ENCODE results near the gene SCD5. TPM values are rescaled to one million over a fixed set of nuclear protein-coding genes. Genes with fewer than 3 reads are reported as not detected.

The SCD5 gene
- total and polyA plus RNA-seq, 2 of the 13 experiments (the other 11 are each of a cell fraction or from before 2014, with no cell fraction given) = not detected

DNA sequence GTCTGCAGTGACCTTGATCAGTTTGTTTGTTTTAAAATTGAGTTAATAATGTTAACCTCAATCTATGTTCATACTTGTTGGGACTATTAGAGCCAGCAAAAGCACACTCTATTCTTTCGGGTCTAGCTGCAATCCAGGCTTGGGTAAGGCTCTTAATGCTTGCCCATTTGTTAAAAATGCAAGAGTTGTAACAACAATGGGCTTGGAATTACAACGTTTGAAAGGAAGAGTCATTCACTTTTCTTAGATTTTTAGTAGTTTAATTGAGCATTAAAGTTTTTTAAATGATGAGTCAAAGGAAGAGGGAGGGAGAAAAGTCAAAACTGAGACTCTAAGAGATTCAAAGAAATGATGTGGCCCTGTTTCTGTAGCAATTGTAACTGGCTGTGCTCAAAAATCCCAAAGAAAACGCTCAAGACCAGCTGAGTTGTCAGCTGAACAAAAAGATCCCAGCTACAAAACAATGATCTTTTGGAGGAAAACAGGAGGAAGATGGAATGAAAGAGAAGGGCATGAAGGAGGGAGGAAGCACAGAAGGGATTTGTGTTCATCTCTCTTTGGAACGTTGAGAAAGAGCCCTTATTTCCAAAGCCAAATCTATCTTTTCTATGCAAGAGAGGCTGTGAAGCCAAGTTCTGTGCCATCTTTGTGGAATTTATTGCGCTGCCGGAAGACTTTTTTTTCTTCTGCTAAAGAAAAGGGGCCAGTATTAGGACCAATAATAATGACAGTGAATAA is 5.5 kb downstream of the SCD5 start:
- FAIRE-seq = no peak
- intact Hi-C loops (cut with micrococcal nuclease; ENCODE audit: unreplicated experiment) (no loop called here), in situ Hi-C loops (cut with HindIII; ENCODE audit: extremely low pct_ligation_motif_present, low pct_unique_long_range_greater_than_20kb) (no loop called here)
- H3K4me3 ChIP-seq (replicated peaks in 1 of 3; ENCODE audit: insufficient read depth in 1 of 3, low read depth in 2 of 3, low read length in 3 of 3) = no peak overlapping the region
- no peak for TF ChIP-seq PAX8 (CRISPR knock-in tag; IDR thresholded peaks at IDR 0.05; ENCODE audit: borderline replicate concordance)
- no peak for TF ChIP-seq ZNF282 (IDR thresholded peaks at IDR 0.05; ENCODE audit: partially characterized antibody)
- TF ChIP-seq ZNF614 (CRISPR knock-in tag; IDR thresholded peaks at IDR 0.05; ENCODE audit: borderline replicate concordance) = no peak
- TF ChIP-seq DNMT3B (CRISPR knock-in tag; conservative IDR thresholded peaks at IDR 0.05) = no peak
- TF ChIP-seq KAT8 (CRISPR knock-in tag; IDR thresholded peaks at IDR 0.05) = no peak
- no peak for TF ChIP-seq ZNF317 (CRISPR knock-in tag; IDR thresholded peaks at IDR 0.05)
- no peak for TF ChIP-seq PHF5A (CRISPR knock-in tag; IDR thresholded peaks at IDR 0.05; ENCODE audit: low read depth, unreplicated experiment)
- TF ChIP-seq ZNF550 (CRISPR knock-in tag; IDR thresholded peaks at IDR 0.05; ENCODE audit: borderline replicate concordance) = no peak
- TF ChIP-seq, protein P1, sequence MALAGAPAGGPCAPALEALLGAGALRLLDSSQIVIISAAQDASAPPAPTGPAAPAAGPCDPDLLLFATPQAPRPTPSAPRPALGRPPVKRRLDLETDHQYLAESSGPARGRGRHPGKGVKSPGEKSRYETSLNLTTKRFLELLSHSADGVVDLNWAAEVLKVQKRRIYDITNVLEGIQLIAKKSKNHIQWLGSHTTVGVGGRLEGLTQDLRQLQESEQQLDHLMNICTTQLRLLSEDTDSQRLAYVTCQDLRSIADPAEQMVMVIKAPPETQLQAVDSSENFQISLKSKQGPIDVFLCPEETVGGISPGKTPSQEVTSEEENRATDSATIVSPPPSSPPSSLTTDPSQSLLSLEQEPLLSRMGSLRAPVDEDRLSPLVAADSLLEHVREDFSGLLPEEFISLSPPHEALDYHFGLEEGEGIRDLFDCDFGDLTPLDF (CRISPR knock-in tag; IDR thresholded peaks at IDR 0.05) = no peak
- TF ChIP-seq NFKB2 (CRISPR knock-in tag; IDR thresholded peaks at IDR 0.05; ENCODE audit: borderline replicate concordance) = no peak
- TF ChIP-seq, protein P2, sequence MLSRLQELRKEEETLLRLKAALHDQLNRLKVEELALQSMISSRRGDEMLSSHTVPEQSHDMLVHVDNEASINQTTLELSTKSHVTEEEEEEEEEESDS (CRISPR knock-in tag; IDR thresholded peaks at IDR 0.05; ENCODE audit: borderline replicate concordance) = no peak
- no peak for TF ChIP-seq HNRNPK (IDR thresholded peaks at IDR 0.05; ENCODE audit: low read depth, low read length, poor library complexity, severe bottlenecking)
- TF ChIP-seq PLSCR1 (CRISPR knock-in tag; IDR thresholded peaks at IDR 0.05; ENCODE audit: borderline replicate concordance) = no peak
- H3K9me3 ChIP-seq (ENCODE audit: low read length) = no peaks in the 10 kb centered on the region
- H3K27me3 ChIP-seq (ENCODE audit: control insufficient read depth in 1 of 2, insufficient read depth in 2 of 2, low read length in 2 of 2) = peaks cover 2 to 46% of the 10 kb centered on the region in 2 experiments; a peak in 4 of 5 replicates
- no peak overlapping the region for H3K9ac ChIP-seq (ENCODE audit: insufficient read depth, low read depth, low read length)
- ChIA-PET CTCF (ENCODE audit: low intra/inter-chr PET ratio, low total read pairs) (no interaction called here), POLR2A (no interaction called here)
- WGBS (ENCODE audit: low lambda C conversion rate) = 38% methylated on average over 6 of the region's 6 CpGs
- H2AFZ ChIP-seq (ENCODE audit: low read length) = no peak overlapping the region
- no peaks in the 10 kb centered on the region for H3K79me2 ChIP-seq (ENCODE audit: insufficient read depth, low read length)
- no peak overlapping the region for H3K4me2 ChIP-seq (ENCODE audit: low read depth, low read length)
- H3K4me1 ChIP-seq (ENCODE audit: insufficient read depth, low read length) = no peaks in the 10 kb centered on the region
- BruUV-seq (replicated peaks) = no TSS peak
- no peaks in the 10 kb centered on the region for H4K20me1 ChIP-seq (ENCODE audit: insufficient read depth, low read length)
- H3K36me3 ChIP-seq (replicated peaks in 1 of 2; ENCODE audit: control insufficient read depth in 1 of 2, insufficient read depth in 2 of 2, low read length in 2 of 2) = no peaks in the 10 kb centered on the region
- H3K27ac ChIP-seq (ENCODE audit: extremely low read length, insufficient read depth, low read length) = no peak overlapping the region
- DNase-seq (ENCODE audit: low spot score) = no peak
- no peak for ATAC-seq
